A549 (cell line): ENCODE measurements around the gene SGIP1.

Experiments used
- BCL3 ChIP-seq: fragments of >200 bp; sonication (Bioruptor Twin); formaldehyde crosslinking; IDR thresholded peaks from 3 replicates; pipeline ENCODE4 v1.6.1; 2016
- CEBPB ChIP-seq, 2 experiments: fragments of >200 bp in 1 of 2; sonication (Bioruptor Twin) in 1 of 2; formaldehyde crosslinking in 1 of 2; IDR thresholded peaks; 2 replicates each; pipeline ENCODE4 v1.6.1; 2012 to 2016
- CTCF ChIP-seq: fragments of >200 bp; sonication (Bioruptor Twin); formaldehyde crosslinking; IDR thresholded peaks from 3 replicates; pipeline ENCODE4 v1.5.1; 2016
- EP300 ChIP-seq, 2 experiments: fragments of >200 bp; sonication (Bioruptor Twin); formaldehyde crosslinking; IDR thresholded peaks; 2 replicates in 1 of 2; 3 replicates in 1 of 2; pipeline ENCODE4 v1.6.1; 2016 to 2017
- HES2 ChIP-seq: fragments of >200 bp; sonication (Bioruptor Twin); formaldehyde crosslinking; IDR thresholded peaks from 2 replicates; pipeline ENCODE4 v1.6.1; 2016
- MAX ChIP-seq: IDR thresholded peaks from 2 replicates; pipeline ENCODE4 v1.6.1; 2012
- NFE2L2 ChIP-seq: fragments of 150-350 bp; conservative IDR thresholded peaks from 2 replicates; pipeline ENCODE4 v1.6.1; 2014; ENCODE audit warnings: low read length
- REST ChIP-seq: fragments of 200-600 bp; sonication (generic); IDR thresholded peaks from 2 replicates; pipeline ENCODE4 v1.6.1; 2016; ENCODE audit warnings: antibody characterized with exemption, mild to moderate bottlenecking, moderate library complexity
- ZC3H11A ChIP-seq: fragments of 450-650 bp; IDR thresholded peaks from 2 replicates; pipeline ENCODE4 v1.6.1; 2014; ENCODE audit warnings: antibody characterized with exemption, mild to moderate bottlenecking

GRCh38 chr1:66540434-66541032 is 6.6 kb downstream of the SGIP1 start:
- TF ChIP-seq REST (no peak), CTCF (no peak), BCL3 (no peak), NFE2L2 (no peak), MAX (no peak), CEBPB (IDR thresholded peaks at IDR 0.05) (no peak), ZC3H11A (no peak), EP300 (IDR thresholded peaks at IDR 0.05) (no peak), HES2 (no peak)
